Lower lobe of right lung (tissue), 2 donors: ENCODE measurements around the gene ADGRL1. TPM values are rescaled to one million over a fixed set of nuclear protein-coding genes. Genes with fewer than 3 reads are reported as not detected.
"Not testable (repeated sequence)": the region's sequence is repeated elsewhere in the genome, so short reads cannot be mapped to it uniquely, and the experiment has no call there.

ENCODE experiments used
- ATAC-seq, 2 donors: fragments of 200-7000 bp; cut with Tn5 transposase; one replicate each; pipeline ENCODE4 v1.9.1; 2020 to 2022; ENCODE audit warnings: mild to moderate bottlenecking in 2 of 2, moderate library complexity in 2 of 2
- DNase-seq: peaks from one replicate; pipeline ENCODE4 v3.0.0-alpha.2; 2020
- H3K27ac ChIP-seq: fragments of 200-600 bp; one replicate; pipeline ENCODE4 v1.8.0; 2022
- H3K27me3 ChIP-seq: fragments of 200-600 bp; one replicate; pipeline ENCODE4 v1.8.0; 2022; ENCODE audit warnings: low read depth
- H3K36me3 ChIP-seq: fragments of 200-600 bp; one replicate; pipeline ENCODE4 v1.8.0; 2022; ENCODE audit warnings: mild to moderate bottlenecking
- H3K4me1 ChIP-seq: fragments of 200-600 bp; one replicate; pipeline ENCODE4 v1.8.0; 2022
- H3K4me3 ChIP-seq: fragments of 200-600 bp; one replicate; pipeline ENCODE4 v1.8.0; 2022; ENCODE audit warnings: mild to moderate bottlenecking
- H3K9me3 ChIP-seq: fragments of 200-600 bp; one replicate; pipeline ENCODE4 v1.8.0; 2022
- CTCF ChIP-seq: fragments of 200-600 bp; IDR thresholded peaks from one replicate; pipeline ENCODE4 v1.8.0; 2022; ENCODE audit warnings: antibody characterized with exemption, mild to moderate bottlenecking
- intact Hi-C: fragments of 100-400 bp; cut with DNase I; formaldehyde crosslinking; loops from one replicate; pipeline ENCODE4 v1.11.0; 2022
- total RNA-seq: library from RNA; stranded (reverse); fragmentation: NEBNext Ultra II Directional; extraction: Animal tissue kit (Norgen Biotek cat#: 25700); gene quantifications from one replicate; pipeline ENCODE4 v1.2.1, GENCODE V29; 2021
- donor health status: DM: no; HTN: yes; CAD: no; lungs with severe emphysema.

Gene ADGRL1
- total RNA-seq, 1 donor from 2014 or later: 28.7 TPM

DNA sequence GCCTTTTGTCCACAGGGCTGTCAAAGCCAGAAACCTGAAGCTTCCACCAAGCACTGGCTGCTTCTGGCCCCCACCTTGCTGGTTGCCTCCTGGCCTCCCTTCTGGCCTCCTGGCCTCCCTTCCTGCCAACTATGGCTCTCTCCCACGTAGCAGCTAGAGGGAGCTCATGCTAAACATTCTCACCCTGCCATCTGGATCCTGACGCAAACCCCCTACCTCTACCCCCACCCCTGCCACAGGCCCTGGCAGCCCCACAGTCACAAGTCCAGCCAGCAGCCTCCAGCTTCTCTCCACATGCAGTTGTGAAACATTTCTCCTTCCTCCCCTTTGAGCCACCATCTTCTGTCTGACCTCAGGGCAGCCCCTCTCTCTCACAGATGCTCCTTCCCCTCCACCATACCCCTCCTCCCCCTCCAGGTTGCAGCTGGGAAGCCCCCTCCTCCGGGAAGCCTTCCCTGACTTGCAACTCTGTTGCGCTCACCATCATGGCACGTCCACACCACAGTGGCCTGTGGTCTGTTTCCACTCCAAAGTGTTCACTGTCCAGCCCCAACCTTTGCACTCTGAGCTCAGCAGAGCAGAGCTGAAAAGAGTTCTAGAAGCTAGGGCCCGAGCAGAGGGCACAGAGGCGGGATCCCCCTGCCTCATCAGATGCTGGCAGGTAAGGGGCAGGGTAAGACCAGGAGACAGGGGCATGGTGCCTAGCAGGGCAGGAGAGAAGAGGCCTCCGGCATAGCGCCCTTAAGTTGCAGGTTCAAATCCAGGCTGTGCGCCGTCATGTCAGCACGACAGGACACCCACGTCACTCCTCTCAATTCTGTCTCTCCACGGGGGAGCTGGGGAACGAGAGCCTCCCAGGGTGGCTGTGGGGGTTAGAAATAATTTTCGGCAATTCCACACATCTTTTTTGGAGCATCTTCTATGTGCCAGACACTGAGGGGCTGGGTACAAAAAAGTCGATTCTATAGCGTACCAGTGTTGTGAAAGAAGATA, 7.3 kb downstream of the ADGRL1 start:
- H3K27ac ChIP-seq: no peak overlapping the region
- no peak for TF ChIP-seq CTCF
- ATAC-seq (no peak), DNase-seq (no peak)
- H3K9me3 ChIP-seq: no peaks in the 10 kb centered on the region
- H3K36me3 ChIP-seq: no peaks in the 10 kb centered on the region
- H3K4me3 ChIP-seq: no peak overlapping the region
- H3K4me1 ChIP-seq: peaks cover 7% of the 10 kb centered on the region
- intact Hi-C loops: no loop called here
- no peaks in the 10 kb centered on the region for H3K27me3 ChIP-seq

- H3K27me3 ChIP-seq: no peaks in the 10 kb centered on the region
- peaks cover 7% of the 10 kb centered on the region for H3K4me1 ChIP-seq
- no peak for TF ChIP-seq CTCF
- no peaks in the 10 kb centered on the region for H3K36me3 ChIP-seq
- DNase-seq (no peak), ATAC-seq (no peak)
- no peak overlapping the region for H3K4me3 ChIP-seq
- intact Hi-C loops: no loop called here
- no peak overlapping the region for H3K27ac ChIP-seq
- no peaks in the 10 kb centered on the region for H3K9me3 ChIP-seq
These were observed 8.1 kb downstream of the ADGRL1 start for GRCh38 chr19:14197882-14198281.

DNA sequence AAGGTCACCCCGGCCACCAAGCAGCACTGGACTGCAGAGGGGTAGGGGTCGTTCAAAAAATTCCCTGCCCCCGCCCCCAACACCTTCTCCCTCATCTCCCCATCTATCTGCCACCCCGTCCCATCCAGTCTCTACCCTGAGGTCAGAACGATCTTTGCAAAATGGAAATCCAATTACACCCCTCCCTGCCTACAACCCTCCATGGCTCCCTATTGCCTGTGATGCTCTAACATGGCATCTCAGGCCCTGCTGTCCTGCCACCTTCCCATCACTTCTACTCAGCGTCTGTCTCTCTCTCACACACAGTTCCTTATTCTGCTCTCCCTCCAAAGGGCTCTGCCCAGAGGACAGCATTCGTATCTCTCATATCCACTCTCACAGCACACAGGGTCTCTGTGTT, 8.7 kb downstream of the ADGRL1 start:
- H3K27me3 ChIP-seq, ATAC-seq, H3K27ac ChIP-seq, H3K4me1 ChIP-seq, H3K9me3 ChIP-seq, H3K4me3 ChIP-seq, DNase-seq, intact Hi-C loops, H3K36me3 ChIP-seq: not testable (repeated sequence)

DNA sequence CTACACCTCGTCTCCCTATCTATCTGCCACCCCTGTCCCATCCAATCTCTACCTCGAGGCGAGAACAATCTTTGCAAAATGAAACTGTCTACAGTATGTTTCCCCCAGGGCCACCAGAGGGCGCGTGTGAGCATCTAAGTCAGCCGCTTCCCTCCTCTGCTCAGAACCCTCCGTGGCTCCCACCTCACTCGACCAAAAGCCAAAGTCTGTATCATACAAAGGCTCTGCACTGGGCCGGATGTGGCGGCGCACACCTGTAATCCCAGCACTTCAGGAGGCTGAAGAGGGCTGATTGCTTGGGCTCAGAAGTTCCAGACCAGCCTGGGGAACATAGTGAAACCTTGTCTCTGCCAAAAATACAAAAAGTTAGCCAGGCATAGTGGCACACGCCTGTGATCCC, 9.9 kb downstream of the ADGRL1 start:
- peak; percentile 67 to 76 for ATAC-seq
- DNase-seq: peak; percentile 83

GRCh38 chr19:14195216-14195615, 10.8 kb downstream of the ADGRL1 start:
- intact Hi-C loops: not testable (repeated sequence)

More for the DNA sequence above, 9.9 kb downstream of the ADGRL1 start:
- peak; percentile 64 for TF ChIP-seq CTCF
- intact Hi-C loops, H3K9me3 ChIP-seq, H3K36me3 ChIP-seq, H3K4me1 ChIP-seq, H3K27ac ChIP-seq, H3K27me3 ChIP-seq, H3K4me3 ChIP-seq: not testable (repeated sequence)

DNA sequence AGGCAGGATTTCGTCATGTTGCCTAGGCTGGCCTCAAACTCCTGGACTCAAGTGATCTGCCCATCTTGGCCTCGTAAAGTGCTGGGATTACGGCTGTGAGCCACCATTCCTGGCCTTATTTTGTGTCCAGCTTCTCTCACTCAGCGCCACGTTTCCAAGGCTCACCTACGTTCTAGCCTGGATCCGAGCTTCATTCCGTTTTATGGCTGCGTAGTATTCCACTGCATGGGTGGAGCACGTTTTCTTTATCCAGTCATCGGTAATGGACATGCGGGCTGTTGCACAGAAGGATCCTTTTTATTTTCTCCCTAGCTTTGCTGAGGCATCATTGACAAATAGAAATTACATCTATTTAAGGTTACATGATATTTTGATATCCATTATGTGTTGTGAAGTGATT, 16.6 kb downstream of the ADGRL1 start:
- no peaks in the 10 kb centered on the region for H3K27me3 ChIP-seq
- no peak for TF ChIP-seq CTCF
- no peak overlapping the region for H3K4me3 ChIP-seq
- H3K36me3 ChIP-seq: no peaks in the 10 kb centered on the region
- H3K9me3 ChIP-seq: no peaks in the 10 kb centered on the region
- no peaks in the 10 kb centered on the region for H3K4me1 ChIP-seq
- intact Hi-C loops: no loop called here
- ATAC-seq: no peak
- no peak overlapping the region for H3K27ac ChIP-seq
- DNase-seq: no peak

More at GRCh38 chr19:14195216-14195615, 10.8 kb downstream of the ADGRL1 start:
- not testable (repeated sequence) for H3K36me3 ChIP-seq, DNase-seq, H3K27me3 ChIP-seq, H3K4me3 ChIP-seq, H3K27ac ChIP-seq, H3K9me3 ChIP-seq, H3K4me1 ChIP-seq, ATAC-seq

- ATAC-seq, H3K27ac ChIP-seq, H3K27me3 ChIP-seq, H3K36me3 ChIP-seq, intact Hi-C loops, DNase-seq, H3K4me1 ChIP-seq, H3K9me3 ChIP-seq, H3K4me3 ChIP-seq: not testable (repeated sequence)
These were observed 17.9 kb downstream of the ADGRL1 start for GRCh38 chr19:14188086-14188485.
